SK-N-SH (cell line): Measurements from ENCODE around the gene CYTH3.
"Not testable (repeated sequence)": the region's sequence is repeated elsewhere in the genome, so short reads cannot be mapped to it uniquely, and the experiment has no call there.

ENCODE experiments used
- EZH2phosphoT487 ChIP-seq: fragments of 200-600 bp; sonication (generic); IDR thresholded peaks from 2 replicates; pipeline ENCODE4 v1.6.1; 2017; ENCODE audit warnings: low read depth, mixed run types, mild to moderate bottlenecking, antibody characterized with exemption, moderate library complexity, borderline replicate concordance
- REST ChIP-seq: IDR thresholded peaks from 2 replicates; pipeline ENCODE4 v1.6.1; 2012; ENCODE audit warnings: mild to moderate bottlenecking, low read depth, low read length, moderate library complexity
- RFX5 ChIP-seq: IDR thresholded peaks from 2 replicates; pipeline ENCODE4 v1.6.1; 2012; ENCODE audit warnings: mild to moderate bottlenecking, improper control_type of control experiment, low read length
- SIN3A ChIP-seq: IDR thresholded peaks from 2 replicates; pipeline ENCODE4 v1.6.1; 2012; ENCODE audit warnings: low read depth, mild to moderate bottlenecking, low read length, moderate library complexity, borderline replicate concordance
- TF ChIP-seq, protein P1 (sequence below): fragments of 200-600 bp; sonication (generic); IDR thresholded peaks from 2 replicates; pipeline ENCODE4 v1.6.1; 2017; ENCODE audit warnings: antibody characterized with exemption, mild to moderate bottlenecking, moderate library complexity

DNA sequence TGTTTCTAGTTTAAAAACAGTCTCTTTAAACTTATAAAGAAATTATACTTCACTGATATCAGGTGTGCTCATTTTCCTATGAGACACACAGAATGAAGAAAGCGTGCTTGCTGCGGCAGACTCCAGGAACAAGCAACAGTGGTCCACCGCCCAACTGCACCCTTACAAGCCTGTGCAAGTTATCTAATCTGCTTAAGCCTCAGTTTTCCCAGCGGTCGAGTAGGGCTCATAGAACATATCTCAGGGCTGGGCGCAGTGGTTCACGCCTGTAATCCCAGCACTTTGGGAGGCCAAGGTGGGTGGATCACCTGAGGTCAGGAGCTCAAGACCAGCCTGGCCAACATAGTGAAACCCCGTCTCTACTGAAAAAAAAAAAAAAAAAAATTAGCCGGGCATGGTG is 43.1 kb downstream of the CYTH3 start:
- TF ChIP-seq SIN3A, RFX5, EZH2phosphoT487, REST: not testable (repeated sequence)
- TF ChIP-seq, protein P1, sequence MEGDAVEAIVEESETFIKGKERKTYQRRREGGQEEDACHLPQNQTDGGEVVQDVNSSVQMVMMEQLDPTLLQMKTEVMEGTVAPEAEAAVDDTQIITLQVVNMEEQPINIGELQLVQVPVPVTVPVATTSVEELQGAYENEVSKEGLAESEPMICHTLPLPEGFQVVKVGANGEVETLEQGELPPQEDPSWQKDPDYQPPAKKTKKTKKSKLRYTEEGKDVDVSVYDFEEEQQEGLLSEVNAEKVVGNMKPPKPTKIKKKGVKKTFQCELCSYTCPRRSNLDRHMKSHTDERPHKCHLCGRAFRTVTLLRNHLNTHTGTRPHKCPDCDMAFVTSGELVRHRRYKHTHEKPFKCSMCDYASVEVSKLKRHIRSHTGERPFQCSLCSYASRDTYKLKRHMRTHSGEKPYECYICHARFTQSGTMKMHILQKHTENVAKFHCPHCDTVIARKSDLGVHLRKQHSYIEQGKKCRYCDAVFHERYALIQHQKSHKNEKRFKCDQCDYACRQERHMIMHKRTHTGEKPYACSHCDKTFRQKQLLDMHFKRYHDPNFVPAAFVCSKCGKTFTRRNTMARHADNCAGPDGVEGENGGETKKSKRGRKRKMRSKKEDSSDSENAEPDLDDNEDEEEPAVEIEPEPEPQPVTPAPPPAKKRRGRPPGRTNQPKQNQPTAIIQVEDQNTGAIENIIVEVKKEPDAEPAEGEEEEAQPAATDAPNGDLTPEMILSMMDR: not testable (repeated sequence)
